C4-2B (cell line): ENCODE measurements around the gene AMOTL2.

ENCODE experiments used
- ZFX ChIP-seq: fragments of 450-650 bp; IDR thresholded peaks from 2 replicates; pipeline ENCODE4 v1.6.1; 2017
- TF ChIP-seq, protein P1 (sequence below): fragments of 450-650 bp; conservative IDR thresholded peaks from 2 replicates; pipeline ENCODE4 v1.5.1; 2017; ENCODE audit warnings: mild to moderate bottlenecking

DNA sequence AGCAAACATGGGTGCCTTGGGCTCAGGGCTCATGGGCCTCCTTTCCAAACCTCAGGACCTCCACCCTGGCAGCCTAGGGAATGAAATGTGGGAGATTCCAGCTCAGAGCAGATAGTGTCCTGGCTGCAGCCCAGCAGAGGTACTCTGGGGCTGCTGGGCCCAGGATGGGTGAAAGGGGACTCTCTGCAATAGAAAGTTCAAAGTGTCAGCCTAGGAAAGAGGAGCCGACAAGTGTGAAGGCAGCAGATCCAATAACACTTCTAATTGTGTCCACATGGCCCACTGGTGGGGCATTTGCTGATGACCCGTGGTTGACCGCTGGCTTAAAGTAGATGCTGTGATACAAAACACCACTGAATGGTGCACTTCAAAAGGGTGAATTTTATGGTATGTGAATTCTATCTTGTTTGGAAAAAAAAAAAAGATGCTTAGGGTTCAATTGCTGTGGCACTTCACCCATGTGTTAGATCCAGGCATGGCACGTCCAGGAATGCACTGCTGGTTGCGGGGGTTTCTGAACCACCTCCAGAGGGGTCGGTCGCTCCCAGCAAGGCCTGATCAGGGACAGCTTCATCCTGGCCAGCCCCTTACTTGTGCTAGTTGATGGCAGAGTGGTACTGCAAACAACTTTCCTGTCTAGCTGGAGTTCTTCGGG is 20.9 kb downstream of the AMOTL2 start:
- TF ChIP-seq, protein P1, sequence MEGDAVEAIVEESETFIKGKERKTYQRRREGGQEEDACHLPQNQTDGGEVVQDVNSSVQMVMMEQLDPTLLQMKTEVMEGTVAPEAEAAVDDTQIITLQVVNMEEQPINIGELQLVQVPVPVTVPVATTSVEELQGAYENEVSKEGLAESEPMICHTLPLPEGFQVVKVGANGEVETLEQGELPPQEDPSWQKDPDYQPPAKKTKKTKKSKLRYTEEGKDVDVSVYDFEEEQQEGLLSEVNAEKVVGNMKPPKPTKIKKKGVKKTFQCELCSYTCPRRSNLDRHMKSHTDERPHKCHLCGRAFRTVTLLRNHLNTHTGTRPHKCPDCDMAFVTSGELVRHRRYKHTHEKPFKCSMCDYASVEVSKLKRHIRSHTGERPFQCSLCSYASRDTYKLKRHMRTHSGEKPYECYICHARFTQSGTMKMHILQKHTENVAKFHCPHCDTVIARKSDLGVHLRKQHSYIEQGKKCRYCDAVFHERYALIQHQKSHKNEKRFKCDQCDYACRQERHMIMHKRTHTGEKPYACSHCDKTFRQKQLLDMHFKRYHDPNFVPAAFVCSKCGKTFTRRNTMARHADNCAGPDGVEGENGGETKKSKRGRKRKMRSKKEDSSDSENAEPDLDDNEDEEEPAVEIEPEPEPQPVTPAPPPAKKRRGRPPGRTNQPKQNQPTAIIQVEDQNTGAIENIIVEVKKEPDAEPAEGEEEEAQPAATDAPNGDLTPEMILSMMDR: no peak
- TF ChIP-seq ZFX: no peak
